HG02759 (cell line): Measurements from ENCODE around the gene GEMIN7.
"Not testable (repeated sequence)": the region's sequence is repeated elsewhere in the genome, so short reads cannot be mapped to it uniquely, and the experiment has no call there.

ENCODE experiments used
- ATAC-seq: cut with Tn5 transposase; IDR thresholded peaks from one replicate; pipeline ENCODE4 v1.9.1; 2021; ENCODE audit warnings: mild to moderate bottlenecking, moderate library complexity; ENCODE audit not compliant: unreplicated experiment

The GEMIN7 gene

GRCh38 chr19:45102481-45102880 is 23.4 kb downstream of the GEMIN7 start:
- ATAC-seq = no peak

- ATAC-seq = no peak
Measured at GRCh38 chr19:45103156-45103507, 24.1 kb downstream of the GEMIN7 start.

GRCh38 chr19:45103508-45104319 is 24.7 kb downstream of the GEMIN7 start:
- no peak for ATAC-seq

- ATAC-seq = no peak
Measured at GRCh38 chr19:45104658-45105349, 25.7 kb downstream of the GEMIN7 start.

- ATAC-seq = not testable (repeated sequence)
Measured at GRCh38 chr19:45106363-45106762, 27.3 kb downstream of the GEMIN7 start.

GRCh38 chr19:45107621-45108150 is 28.6 kb downstream of the GEMIN7 start:
- no peak for ATAC-seq

GRCh38 chr19:45110851-45111266 is 31.8 kb downstream of the GEMIN7 start:
- ATAC-seq = no peak

- ATAC-seq = no peak
Measured at GRCh38 chr19:45112111-45112827, 33.2 kb downstream of the GEMIN7 start.

- ATAC-seq = no peak
Measured at GRCh38 chr19:45113628-45114027, 34.6 kb downstream of the GEMIN7 start.

- no peak for ATAC-seq
Measured at GRCh38 chr19:45114116-45114515, 35.1 kb downstream of the GEMIN7 start.

- no peak for ATAC-seq
Measured at GRCh38 chr19:45115809-45116615, 37.0 kb downstream of the GEMIN7 start.

GRCh38 chr19:45117167-45117594 is 38.1 kb downstream of the GEMIN7 start:
- ATAC-seq = no peak

GRCh38 chr19:45117671-45118070 is 38.6 kb downstream of the GEMIN7 start:
- ATAC-seq = no peak

- no peak for ATAC-seq
Measured at GRCh38 chr19:45118106-45118505, 39.0 kb downstream of the GEMIN7 start.

GRCh38 chr19:45118591-45119355 is 39.7 kb downstream of the GEMIN7 start:
- peak; percentile 54 for ATAC-seq

- no peak for ATAC-seq
Measured at GRCh38 chr19:45119582-45119981, 40.5 kb downstream of the GEMIN7 start.

GRCh38 chr19:45121827-45122345 is 42.8 kb downstream of the GEMIN7 start:
- no peak for ATAC-seq

GRCh38 chr19:45122832-45123231 is 43.8 kb downstream of the GEMIN7 start:
- no peak for ATAC-seq

GRCh38 chr19:45123440-45123850 is 44.4 kb downstream of the GEMIN7 start:
- no peak for ATAC-seq

- ATAC-seq = no peak
Measured at GRCh38 chr19:45124021-45124420, 45.0 kb downstream of the GEMIN7 start.
